Breast epithelium (tissue), 4 donors: Measurements from ENCODE around the gene PLAAT4. TPM values are rescaled to one million over a fixed set of nuclear protein-coding genes. Genes with fewer than 3 reads are reported as not detected.

Experiments used
- DNase-seq, 2 donors: peaks; one replicate each; pipeline ENCODE4 v3.0.0-alpha.2; 2019; ENCODE audit warnings: low spot score in 2 of 2
- H3K27ac ChIP-seq, 2 donors: fragments of 200-600 bp; sonication (generic) in 1 of 2; one replicate each; pipeline ENCODE4 v1.5.1; 2016 to 2019; ENCODE audit warnings: mild to moderate bottlenecking in 1 of 2
- H3K27me3 ChIP-seq, 2 donors: fragments of 200-600 bp; sonication (generic) in 1 of 2; one replicate each; pipeline versions ENCODE4 v1.5.1 to v1.6.0; 2017 to 2019; ENCODE audit warnings: control low read depth in 1 of 2, mild to moderate bottlenecking in 1 of 2
- H3K36me3 ChIP-seq: fragments of 200-600 bp; one replicate; pipeline ENCODE4 v1.5.1; 2019
- H3K4me1 ChIP-seq, 2 donors: fragments of 200-600 bp; sonication (generic); one replicate each; pipeline ENCODE4 v1.5.1; 2016 to 2019; ENCODE audit warnings: control low read depth in 1 of 2
- H3K4me3 ChIP-seq, 3 donors: fragments of 200-600 bp; sonication (generic); 1 replicate in 2 of 3; 2 replicates in 1 of 3; pipeline ENCODE4 v1.5.1; 2016 to 2019; ENCODE audit warnings: mild to moderate bottlenecking in 3 of 3, moderate library complexity in 2 of 3
- H3K9me3 ChIP-seq, 2 donors: fragments of 200-600 bp; sonication (generic) in 1 of 2; one replicate each; pipeline ENCODE4 v1.5.1; 2016 to 2019; ENCODE audit warnings: control low read depth in 1 of 2
- POLR2A ChIP-seq: fragments of 450-650 bp; IDR thresholded peaks from one replicate; pipeline ENCODE4 v1.6.1; 2016; ENCODE audit warnings: antibody characterized with exemption, mild to moderate bottlenecking, moderate library complexity
- POLR2AphosphoS5 ChIP-seq, 3 donors: sonication (generic); formaldehyde crosslinking; IDR thresholded peaks; one replicate each; pipeline ENCODE4 v1.6.1; 2017; ENCODE audit warnings: antibody characterized with exemption in 3 of 3
- intact Hi-C: fragments of 100-400 bp; cut with DNase I; formaldehyde crosslinking; loops from one replicate; pipeline ENCODE4 v1.15.1; 2023; ENCODE audit warnings: low total_unique reads
- total RNA-seq, 3 donors: library from RNA; depleted of rRNA; stranded (reverse); fragments of >200 nt; gene quantifications; one replicate each; pipeline ENCODE4 v1.1.0, GENCODE V29; 2016
- TF ChIP-seq, protein P1 (sequence below), 3 donors: fragments of 450-650 bp; IDR thresholded peaks; one replicate each; pipeline ENCODE4 v1.5.1; 2016 to 2017; ENCODE audit warnings: antibody characterized with exemption in 3 of 3, mild to moderate bottlenecking in 3 of 3, moderate library complexity in 3 of 3

PLAAT4 gene
- total RNA-seq, 3 donors from 2014 or later: 13.9 to 100.0 (median 95.3) TPM

GRCh38 chr11:63505857-63506528, 30.6 kb upstream of the PLAAT4 start, which contains the start of gene LGALS12:
Gene LGALS12 (plus strand): TSS chr11:63506084. CDS start chr11:63506459, 375 bp downstream.
- intact Hi-C loops: no loop called here
- no peak for TF ChIP-seq POLR2A
- TF ChIP-seq, protein P1, sequence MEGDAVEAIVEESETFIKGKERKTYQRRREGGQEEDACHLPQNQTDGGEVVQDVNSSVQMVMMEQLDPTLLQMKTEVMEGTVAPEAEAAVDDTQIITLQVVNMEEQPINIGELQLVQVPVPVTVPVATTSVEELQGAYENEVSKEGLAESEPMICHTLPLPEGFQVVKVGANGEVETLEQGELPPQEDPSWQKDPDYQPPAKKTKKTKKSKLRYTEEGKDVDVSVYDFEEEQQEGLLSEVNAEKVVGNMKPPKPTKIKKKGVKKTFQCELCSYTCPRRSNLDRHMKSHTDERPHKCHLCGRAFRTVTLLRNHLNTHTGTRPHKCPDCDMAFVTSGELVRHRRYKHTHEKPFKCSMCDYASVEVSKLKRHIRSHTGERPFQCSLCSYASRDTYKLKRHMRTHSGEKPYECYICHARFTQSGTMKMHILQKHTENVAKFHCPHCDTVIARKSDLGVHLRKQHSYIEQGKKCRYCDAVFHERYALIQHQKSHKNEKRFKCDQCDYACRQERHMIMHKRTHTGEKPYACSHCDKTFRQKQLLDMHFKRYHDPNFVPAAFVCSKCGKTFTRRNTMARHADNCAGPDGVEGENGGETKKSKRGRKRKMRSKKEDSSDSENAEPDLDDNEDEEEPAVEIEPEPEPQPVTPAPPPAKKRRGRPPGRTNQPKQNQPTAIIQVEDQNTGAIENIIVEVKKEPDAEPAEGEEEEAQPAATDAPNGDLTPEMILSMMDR (IDR thresholded peaks at IDR 0.05): no peak

DNA sequence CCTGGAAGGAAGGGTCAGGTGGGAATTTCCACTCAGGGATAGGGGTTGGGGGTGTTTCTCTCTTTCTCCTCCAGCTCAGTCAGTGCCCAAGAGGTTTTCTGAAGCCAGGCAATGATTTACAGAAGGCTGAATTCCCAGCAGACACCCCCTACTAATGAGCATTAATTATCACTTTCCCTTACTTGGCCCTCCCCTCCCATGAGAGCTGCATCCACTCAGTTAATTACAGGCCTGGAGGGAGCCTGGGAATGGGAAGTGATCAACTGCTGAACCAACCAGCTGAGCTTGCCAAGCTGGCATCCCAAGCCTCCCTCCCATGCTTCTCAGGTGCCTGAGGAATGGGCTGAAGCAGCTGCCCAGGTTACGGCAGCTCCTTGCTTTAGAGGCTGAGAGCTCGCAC, 29.7 kb upstream of the PLAAT4 start:
- TF ChIP-seq POLR2AphosphoS5 (IDR thresholded peaks at IDR 0.05): no peak
- TF ChIP-seq POLR2A: no peak
- TF ChIP-seq, protein P1 (IDR thresholded peaks at IDR 0.05): no peak
- Histone ChIP-seq H3K36me3 (no peaks in the 10 kb centered on the region), H3K27me3 (no peaks in the 10 kb centered on the region), H3K9me3 (no peaks in the 10 kb centered on the region), H3K4me3 (no peak overlapping the region), H3K4me1 (no peaks in the 10 kb centered on the region), H3K27ac (no peak overlapping the region)
- intact Hi-C loops: no loop called here
- no peak for DNase-seq

More at GRCh38 chr11:63505857-63506528, 30.6 kb upstream of the PLAAT4 start, which contains the start of gene LGALS12:
- no peak within 1 kb of the TSS for H3K4me3 ChIP-seq
- no peak for DNase-seq
- no peaks in the 10 kb centered on the region for H3K27me3 ChIP-seq
- no peak within 1 kb of the TSS for H3K27ac ChIP-seq
- no peaks in the 10 kb centered on the region for H3K9me3 ChIP-seq
- no peaks in the 10 kb centered on the region for H3K4me1 ChIP-seq
- no peaks in the 10 kb centered on the region for H3K36me3 ChIP-seq

- Histone ChIP-seq H3K36me3 (no peaks in the 10 kb centered on the region), H3K4me1 (no peaks in the 10 kb centered on the region), H3K27ac (no peak overlapping the region), H3K4me3 (no peak overlapping the region), H3K27me3 (no peaks in the 10 kb centered on the region), H3K9me3 (no peaks in the 10 kb centered on the region)
- no peak for DNase-seq
- no peak for TF ChIP-seq POLR2AphosphoS5 (IDR thresholded peaks at IDR 0.05)
- TF ChIP-seq, protein P1 (IDR thresholded peaks at IDR 0.05): no peak
- intact Hi-C loops: no loop called here
Observed at GRCh38 chr11:63507511-63507910, 29.1 kb upstream of the PLAAT4 start.

GRCh38 chr11:63508009-63508408, 28.6 kb upstream of the PLAAT4 start:
- intact Hi-C loops: no loop called here
- no peak overlapping the region for H3K4me3 ChIP-seq
- H3K4me1 ChIP-seq: no peaks in the 10 kb centered on the region
- no peaks in the 10 kb centered on the region for H3K9me3 ChIP-seq
- no peak for DNase-seq
- no peak overlapping the region for H3K27ac ChIP-seq
- TF ChIP-seq POLR2AphosphoS5 (IDR thresholded peaks at IDR 0.05) (no peak), POLR2A (no peak)
- TF ChIP-seq, protein P1 (IDR thresholded peaks at IDR 0.05): peak in 1 of 3 donors; percentile 17
- H3K36me3 ChIP-seq: no peaks in the 10 kb centered on the region
- H3K27me3 ChIP-seq: no peaks in the 10 kb centered on the region

DNA sequence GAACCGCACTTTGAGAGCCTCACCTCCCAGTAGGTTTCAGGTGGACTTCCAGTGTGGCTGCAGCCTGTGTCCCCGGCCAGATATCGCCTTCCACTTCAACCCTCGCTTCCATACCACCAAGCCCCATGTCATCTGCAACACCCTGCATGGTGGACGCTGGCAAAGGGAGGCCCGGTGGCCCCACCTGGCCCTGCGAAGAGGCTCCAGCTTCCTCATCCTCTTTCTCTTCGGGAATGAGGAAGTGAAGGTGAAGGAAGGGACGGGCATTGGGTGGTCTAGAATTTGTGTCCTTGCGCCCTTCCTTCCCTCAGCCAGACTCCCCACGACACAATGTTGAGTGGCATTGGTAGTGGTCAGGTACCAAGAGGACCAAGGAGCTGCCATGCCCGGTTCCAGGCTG, 27.9 kb upstream of the PLAAT4 start:
- no peak for TF ChIP-seq POLR2A
- no peak for TF ChIP-seq POLR2AphosphoS5 (IDR thresholded peaks at IDR 0.05)
- TF ChIP-seq, protein P1 (IDR thresholded peaks at IDR 0.05): no peak

More for the DNA sequence above, 27.9 kb upstream of the PLAAT4 start:
- Histone ChIP-seq H3K27me3 (no peaks in the 10 kb centered on the region), H3K36me3 (no peaks in the 10 kb centered on the region), H3K9me3 (no peaks in the 10 kb centered on the region), H3K4me3 (no peak overlapping the region), H3K27ac (no peak overlapping the region), H3K4me1 (no peaks in the 10 kb centered on the region)
- intact Hi-C loops: no loop called here
- no peak for DNase-seq
